ENCODE measurements around the gene GNL2.

Gene GNL2

DNA sequence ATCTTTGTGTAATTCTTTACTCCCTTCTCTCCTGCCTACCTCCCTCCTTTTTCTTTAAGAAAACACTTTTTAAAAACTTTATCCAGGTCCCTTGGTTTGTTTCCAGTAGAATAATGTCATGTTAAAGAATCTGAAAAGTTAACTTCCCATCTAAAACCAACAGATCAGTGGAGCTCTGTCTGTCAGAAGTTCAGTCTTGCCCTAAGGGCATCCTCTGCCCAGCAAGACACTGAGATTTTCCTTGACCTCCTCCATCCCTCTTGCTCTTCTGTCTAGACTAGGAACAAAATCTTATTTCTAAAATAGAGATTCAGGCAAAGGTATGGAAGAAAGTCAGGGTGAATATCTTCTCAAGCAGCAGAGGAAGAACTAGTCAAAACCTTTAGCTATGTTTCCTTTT is 5.7 kb upstream of the GNL2 start:
- TF ChIP-seq, protein P1, sequence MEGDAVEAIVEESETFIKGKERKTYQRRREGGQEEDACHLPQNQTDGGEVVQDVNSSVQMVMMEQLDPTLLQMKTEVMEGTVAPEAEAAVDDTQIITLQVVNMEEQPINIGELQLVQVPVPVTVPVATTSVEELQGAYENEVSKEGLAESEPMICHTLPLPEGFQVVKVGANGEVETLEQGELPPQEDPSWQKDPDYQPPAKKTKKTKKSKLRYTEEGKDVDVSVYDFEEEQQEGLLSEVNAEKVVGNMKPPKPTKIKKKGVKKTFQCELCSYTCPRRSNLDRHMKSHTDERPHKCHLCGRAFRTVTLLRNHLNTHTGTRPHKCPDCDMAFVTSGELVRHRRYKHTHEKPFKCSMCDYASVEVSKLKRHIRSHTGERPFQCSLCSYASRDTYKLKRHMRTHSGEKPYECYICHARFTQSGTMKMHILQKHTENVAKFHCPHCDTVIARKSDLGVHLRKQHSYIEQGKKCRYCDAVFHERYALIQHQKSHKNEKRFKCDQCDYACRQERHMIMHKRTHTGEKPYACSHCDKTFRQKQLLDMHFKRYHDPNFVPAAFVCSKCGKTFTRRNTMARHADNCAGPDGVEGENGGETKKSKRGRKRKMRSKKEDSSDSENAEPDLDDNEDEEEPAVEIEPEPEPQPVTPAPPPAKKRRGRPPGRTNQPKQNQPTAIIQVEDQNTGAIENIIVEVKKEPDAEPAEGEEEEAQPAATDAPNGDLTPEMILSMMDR (IDR thresholded peaks at IDR 0.05; ENCODE audit: low read depth, low read length, poor library complexity, severe bottlenecking), result no peak
- no peak for TF ChIP-seq EZH2phosphoT487 (IDR thresholded peaks at IDR 0.05; ENCODE audit: borderline replicate concordance, low read length)

DNA sequence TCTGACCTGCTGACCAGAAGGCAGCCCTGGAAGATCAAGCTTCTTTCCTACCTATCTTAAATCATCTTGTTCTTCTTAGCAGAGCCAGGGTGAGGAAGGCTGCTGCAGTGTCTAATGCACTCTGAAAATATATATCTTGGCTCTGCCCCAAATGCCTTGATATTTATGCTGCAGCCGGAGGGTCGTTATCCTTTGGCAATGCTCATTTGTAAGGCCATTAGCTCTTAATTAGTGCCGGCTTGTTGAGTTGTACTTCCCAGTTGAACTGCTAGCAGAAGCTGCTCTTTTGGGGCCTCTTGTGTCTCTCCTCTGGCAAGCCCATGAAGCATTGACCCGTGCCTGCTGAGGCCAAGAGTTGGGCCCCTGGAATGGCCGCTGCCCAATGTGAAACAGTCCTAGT is 4.2 kb upstream of the GNL2 start:
- H3K4me3 ChIP-seq (ENCODE audit: low read length), result no peak overlapping the region
- peaks cover 22% of the 10 kb centered on the region for H3K27me3 ChIP-seq (ENCODE audit: control insufficient read depth, low read length)
- H4K20me1 ChIP-seq (ENCODE audit: control insufficient read depth, insufficient read depth, low read depth, low read length), result no peaks in the 10 kb centered on the region
- no peaks in the 10 kb centered on the region for H3F3A ChIP-seq (ENCODE audit: control insufficient read depth, insufficient read depth)
- peaks cover 5% of the 10 kb centered on the region for H3K4me1 ChIP-seq (ENCODE audit: control insufficient read depth, low read length)
- no peaks in the 10 kb centered on the region for H3K9me2 ChIP-seq (replicated peaks; ENCODE audit: control insufficient read depth, low read length)
- H3K9me3 ChIP-seq (ENCODE audit: control insufficient read depth, insufficient read depth, low read length), result no peaks in the 10 kb centered on the region
- TF ChIP-seq EZH2phosphoT487 (IDR thresholded peaks at IDR 0.05; ENCODE audit: borderline replicate concordance, low read length), result no peak
- TF ChIP-seq, protein P1 (IDR thresholded peaks at IDR 0.05; ENCODE audit: low read depth, low read length, poor library complexity, severe bottlenecking), result no peak
- no peak overlapping the region for H3K4me2 ChIP-seq (ENCODE audit: low read length)
- no peaks in the 10 kb centered on the region for H3K36me3 ChIP-seq (ENCODE audit: control insufficient read depth, low read length)
- no peak overlapping the region for H3K27ac ChIP-seq (ENCODE audit: low read depth, low read length)
- H3K79me2 ChIP-seq (ENCODE audit: control insufficient read depth, low read length), result peaks cover 8% of the 10 kb centered on the region

More for the DNA sequence above, 5.7 kb upstream of the GNL2 start:
- Histone ChIP-seq H3F3A (ENCODE audit: control insufficient read depth, insufficient read depth) (no peaks in the 10 kb centered on the region), H3K4me3 (ENCODE audit: low read length) (no peak overlapping the region), H3K27me3 (ENCODE audit: control insufficient read depth, low read length) (peaks cover 25% of the 10 kb centered on the region), H3K36me3 (ENCODE audit: control insufficient read depth, low read length) (no peaks in the 10 kb centered on the region), H3K4me2 (ENCODE audit: low read length) (no peak overlapping the region), H3K27ac (ENCODE audit: low read depth, low read length) (no peak overlapping the region), H4K20me1 (ENCODE audit: control insufficient read depth, insufficient read depth, low read depth, low read length) (no peaks in the 10 kb centered on the region), H3K4me1 (ENCODE audit: control insufficient read depth, low read length) (peaks cover under 1% of the 10 kb centered on the region; the same call in 1 of the 2 replicates), H3K9me2 (replicated peaks; ENCODE audit: control insufficient read depth, low read length) (no peaks in the 10 kb centered on the region), H3K9me3 (ENCODE audit: control insufficient read depth, insufficient read depth, low read length) (no peaks in the 10 kb centered on the region), H3K79me2 (ENCODE audit: control insufficient read depth, low read length) (no peaks in the 10 kb centered on the region)

- H3K27me3 ChIP-seq (ENCODE audit: control insufficient read depth, low read length), result peaks cover 8% of the 10 kb centered on the region
- H3K27ac ChIP-seq (ENCODE audit: low read depth, low read length), result no peak overlapping the region
These were observed 488 bp upstream of the GNL2 start for GRCh38 chr1:37596182-37596667.

More at GRCh38 chr1:37596182-37596667, 488 bp upstream of the GNL2 start:
- TF ChIP-seq, protein P1 (IDR thresholded peaks at IDR 0.05; ENCODE audit: low read depth, low read length, poor library complexity, severe bottlenecking), result no peak
- no peak for TF ChIP-seq EZH2phosphoT487 (IDR thresholded peaks at IDR 0.05; ENCODE audit: borderline replicate concordance, low read length)
- H3F3A ChIP-seq (ENCODE audit: control insufficient read depth, insufficient read depth), result no peaks in the 10 kb centered on the region
- H3K36me3 ChIP-seq (ENCODE audit: control insufficient read depth, low read length), result peaks cover 28% of the 10 kb centered on the region
- peak overlapping the region; percentile 67 for H3K4me2 ChIP-seq (ENCODE audit: low read length)
- H4K20me1 ChIP-seq (ENCODE audit: control insufficient read depth, insufficient read depth, low read depth, low read length), result 0 out of 2 replicates have a peak, but pooled peaks cover 10% of the 10 kb centered on the region
- H3K4me3 ChIP-seq (ENCODE audit: low read length), result peak overlapping the region; percentile 92
- H3K4me1 ChIP-seq (ENCODE audit: control insufficient read depth, low read length), result peaks cover 18% of the 10 kb centered on the region
- H3K9me3 ChIP-seq (ENCODE audit: control insufficient read depth, insufficient read depth, low read length), result no peaks in the 10 kb centered on the region
- H3K9me2 ChIP-seq (replicated peaks; ENCODE audit: control insufficient read depth, low read length), result no peaks in the 10 kb centered on the region
- peaks cover 42% of the 10 kb centered on the region for H3K79me2 ChIP-seq (ENCODE audit: control insufficient read depth, low read length)

Data from DOHH2 (cell line).